Esophagus squamous epithelium (tissue), 4 donors: ENCODE results near the gene TAOK2.

Experiments
- POLR2A ChIP-seq, 4 donors: fragments of 450-650 bp; IDR thresholded peaks; one replicate each; pipeline ENCODE4 v1.6.1; 2017; ENCODE audit warnings: antibody characterized with exemption in 4 of 4, mild to moderate bottlenecking in 4 of 4, moderate library complexity in 3 of 4
- TF ChIP-seq, protein P1 (sequence below), 6 experiments: fragments of 450-650 bp in 4 of 6; fragments of 200-600 bp in 2 of 6; sonication (generic) in 2 of 6; IDR thresholded peaks; one replicate each; pipeline ENCODE4 v1.5.1; 2016 to 2019; ENCODE audit warnings: antibody characterized with exemption in 6 of 6, mild to moderate bottlenecking in 4 of 6, moderate library complexity in 4 of 6

DNA sequence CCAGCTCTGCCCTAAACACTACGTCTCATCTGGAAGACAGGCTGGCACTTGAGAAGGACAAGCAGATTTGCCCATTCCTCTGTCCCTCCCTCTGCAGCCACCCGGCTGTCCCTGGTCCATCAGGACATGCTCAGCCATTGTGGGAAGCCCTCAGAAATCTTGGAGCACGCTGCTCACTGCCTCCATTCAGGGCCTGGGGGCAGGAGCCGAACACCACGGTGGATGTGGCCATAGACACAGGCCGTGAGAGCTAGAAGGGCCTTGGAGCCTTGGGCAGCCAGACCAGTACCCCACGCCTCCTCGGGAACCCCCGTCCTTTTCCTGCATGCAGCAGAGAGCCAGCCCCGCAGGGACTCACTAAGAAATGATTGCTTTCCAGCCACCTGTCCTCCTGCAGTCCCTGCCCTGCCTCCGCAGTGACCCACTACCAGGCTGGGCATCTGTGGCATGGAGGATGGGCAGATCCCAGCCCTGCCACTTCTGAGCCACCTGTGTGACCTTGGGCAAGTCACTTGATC lies 33.8 kb downstream of the TAOK2 start:
- TF ChIP-seq, protein P1, sequence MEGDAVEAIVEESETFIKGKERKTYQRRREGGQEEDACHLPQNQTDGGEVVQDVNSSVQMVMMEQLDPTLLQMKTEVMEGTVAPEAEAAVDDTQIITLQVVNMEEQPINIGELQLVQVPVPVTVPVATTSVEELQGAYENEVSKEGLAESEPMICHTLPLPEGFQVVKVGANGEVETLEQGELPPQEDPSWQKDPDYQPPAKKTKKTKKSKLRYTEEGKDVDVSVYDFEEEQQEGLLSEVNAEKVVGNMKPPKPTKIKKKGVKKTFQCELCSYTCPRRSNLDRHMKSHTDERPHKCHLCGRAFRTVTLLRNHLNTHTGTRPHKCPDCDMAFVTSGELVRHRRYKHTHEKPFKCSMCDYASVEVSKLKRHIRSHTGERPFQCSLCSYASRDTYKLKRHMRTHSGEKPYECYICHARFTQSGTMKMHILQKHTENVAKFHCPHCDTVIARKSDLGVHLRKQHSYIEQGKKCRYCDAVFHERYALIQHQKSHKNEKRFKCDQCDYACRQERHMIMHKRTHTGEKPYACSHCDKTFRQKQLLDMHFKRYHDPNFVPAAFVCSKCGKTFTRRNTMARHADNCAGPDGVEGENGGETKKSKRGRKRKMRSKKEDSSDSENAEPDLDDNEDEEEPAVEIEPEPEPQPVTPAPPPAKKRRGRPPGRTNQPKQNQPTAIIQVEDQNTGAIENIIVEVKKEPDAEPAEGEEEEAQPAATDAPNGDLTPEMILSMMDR (IDR thresholded peaks at IDR 0.05), result no peak
- no peak for TF ChIP-seq POLR2A (IDR thresholded peaks at IDR 0.05)
